ENCODE measurements around the gene EPB41. TPM values are rescaled to one million over a fixed set of nuclear protein-coding genes. Genes with fewer than 3 reads are reported as not detected.

Gene EPB41
- total RNA-seq, 1 donor from 2014 or later: 102 TPM

DNA sequence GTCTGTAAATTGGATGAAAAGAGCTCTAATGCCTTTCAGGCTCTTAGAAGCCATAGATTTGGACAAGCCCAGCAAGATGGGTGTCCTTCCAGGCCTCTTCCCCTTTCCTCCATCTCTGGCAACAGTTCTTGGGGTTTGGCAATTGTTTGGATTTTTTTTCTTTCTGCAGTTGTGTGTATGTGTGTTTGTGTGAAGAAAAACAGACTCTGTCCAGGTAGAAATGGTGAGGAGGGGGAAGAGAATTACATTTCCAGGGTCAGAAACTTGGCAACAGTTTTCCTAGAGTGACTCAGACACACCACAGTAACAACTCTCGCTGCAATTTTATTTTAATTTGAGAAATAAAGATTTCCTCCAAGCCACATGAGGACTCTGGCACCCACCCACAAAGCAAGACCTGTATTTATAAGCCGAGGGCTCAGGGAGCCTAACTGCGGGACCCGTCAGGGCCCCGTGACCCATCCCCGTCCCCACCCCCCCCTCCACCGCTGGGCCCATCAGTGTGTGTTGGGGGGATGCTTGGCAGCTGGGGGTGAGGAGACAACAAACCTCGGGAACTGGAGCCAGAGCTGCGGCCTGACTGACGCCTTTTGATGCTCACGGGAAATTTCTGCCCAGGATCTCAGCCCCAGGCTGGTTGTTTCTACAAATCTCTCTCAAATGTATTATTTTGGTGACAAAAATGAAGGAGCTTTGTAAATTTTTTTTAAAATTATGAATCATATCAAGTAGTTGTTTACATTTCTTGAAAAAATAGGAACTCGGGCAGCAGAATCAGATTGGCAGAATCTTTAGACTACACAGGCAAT is 205.0 kb downstream of the EPB41 start:
- peaks cover 11% of the 10 kb centered on the region for H3K27me3 Mint-ChIP-seq
- TF ChIP-seq, protein P1, sequence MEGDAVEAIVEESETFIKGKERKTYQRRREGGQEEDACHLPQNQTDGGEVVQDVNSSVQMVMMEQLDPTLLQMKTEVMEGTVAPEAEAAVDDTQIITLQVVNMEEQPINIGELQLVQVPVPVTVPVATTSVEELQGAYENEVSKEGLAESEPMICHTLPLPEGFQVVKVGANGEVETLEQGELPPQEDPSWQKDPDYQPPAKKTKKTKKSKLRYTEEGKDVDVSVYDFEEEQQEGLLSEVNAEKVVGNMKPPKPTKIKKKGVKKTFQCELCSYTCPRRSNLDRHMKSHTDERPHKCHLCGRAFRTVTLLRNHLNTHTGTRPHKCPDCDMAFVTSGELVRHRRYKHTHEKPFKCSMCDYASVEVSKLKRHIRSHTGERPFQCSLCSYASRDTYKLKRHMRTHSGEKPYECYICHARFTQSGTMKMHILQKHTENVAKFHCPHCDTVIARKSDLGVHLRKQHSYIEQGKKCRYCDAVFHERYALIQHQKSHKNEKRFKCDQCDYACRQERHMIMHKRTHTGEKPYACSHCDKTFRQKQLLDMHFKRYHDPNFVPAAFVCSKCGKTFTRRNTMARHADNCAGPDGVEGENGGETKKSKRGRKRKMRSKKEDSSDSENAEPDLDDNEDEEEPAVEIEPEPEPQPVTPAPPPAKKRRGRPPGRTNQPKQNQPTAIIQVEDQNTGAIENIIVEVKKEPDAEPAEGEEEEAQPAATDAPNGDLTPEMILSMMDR (IDR thresholded peaks at IDR 0.05; ENCODE audit: unreplicated experiment): no peak
- H3K9me3 Mint-ChIP-seq (ENCODE audit: low read depth): no peaks in the 10 kb centered on the region
- H3K4me1 Mint-ChIP-seq (ENCODE audit: low read depth): no peaks in the 10 kb centered on the region
- no peak overlapping the region for H3K27ac Mint-ChIP-seq
- DNase-seq (ENCODE audit: low spot score, unreplicated experiment): no peak
- H3K36me3 Mint-ChIP-seq (ENCODE audit: insufficient read depth): peaks cover 12% of the 10 kb centered on the region
- no peak overlapping the region for H3K4me3 Mint-ChIP-seq (ENCODE audit: low read depth)

DNA sequence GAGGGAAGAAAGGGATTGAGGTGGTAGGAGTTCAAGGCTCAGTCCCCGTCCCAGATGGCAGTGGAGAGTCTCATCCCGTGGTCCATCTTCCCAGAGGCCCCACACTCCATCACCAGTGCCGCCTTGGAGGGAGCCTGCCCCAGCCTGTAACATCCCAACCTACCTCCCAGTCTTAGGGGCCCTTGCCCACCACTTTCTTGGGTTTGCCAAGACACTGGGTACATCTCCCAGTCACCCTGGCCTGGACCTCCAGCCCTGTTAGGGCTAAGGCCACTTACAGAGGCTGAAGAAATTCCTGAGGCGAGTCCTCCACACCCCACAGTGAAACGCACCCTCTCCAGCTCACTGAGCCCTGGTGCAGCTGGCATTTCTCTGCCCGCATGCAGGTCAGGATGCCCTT is 206.0 kb downstream of the EPB41 start:
- no peak for DNase-seq (ENCODE audit: low spot score, unreplicated experiment)
- Mint-ChIP-seq H3K27me3 (peaks cover 11% of the 10 kb centered on the region), H3K9me3 (ENCODE audit: low read depth) (no peaks in the 10 kb centered on the region), H3K27ac (no peak overlapping the region), H3K4me1 (ENCODE audit: low read depth) (peaks cover 1% of the 10 kb centered on the region), H3K36me3 (ENCODE audit: insufficient read depth) (peaks cover 12% of the 10 kb centered on the region), H3K4me3 (ENCODE audit: low read depth) (no peak overlapping the region)
- TF ChIP-seq, protein P1 (IDR thresholded peaks at IDR 0.05; ENCODE audit: unreplicated experiment): no peak

DNA sequence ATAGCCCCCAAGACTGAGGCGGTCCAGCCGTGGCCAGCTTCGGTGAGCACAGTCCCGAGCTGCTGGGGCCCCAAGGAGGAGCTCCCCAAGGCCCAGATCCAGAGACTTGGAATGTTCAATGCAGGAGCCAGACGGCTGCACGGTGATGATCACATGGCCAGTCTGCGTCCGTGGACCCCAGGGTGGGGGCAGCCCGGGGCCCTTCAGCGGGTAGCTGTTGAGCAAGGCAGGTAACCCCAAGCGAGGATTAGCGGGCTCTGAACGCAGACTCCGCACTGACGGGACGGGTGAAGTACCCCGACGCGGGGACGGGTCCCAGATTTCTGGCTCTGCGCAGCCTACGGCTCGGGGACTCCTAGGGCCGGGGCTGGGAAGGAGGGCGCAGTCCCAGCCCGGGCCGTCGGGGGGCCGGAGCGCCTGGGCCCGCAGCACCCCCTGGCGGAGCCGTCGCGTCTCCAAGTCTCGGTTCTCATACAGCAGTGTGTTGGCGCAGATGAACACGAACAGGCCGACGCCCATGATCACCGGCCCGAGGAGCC is 206.6 kb downstream of the EPB41 start:
- TF ChIP-seq, protein P1 (IDR thresholded peaks at IDR 0.05; ENCODE audit: unreplicated experiment): peak; percentile 84
- no peak overlapping the region for H3K4me3 Mint-ChIP-seq (ENCODE audit: low read depth)
- no peak overlapping the region for H3K27ac Mint-ChIP-seq

DNA sequence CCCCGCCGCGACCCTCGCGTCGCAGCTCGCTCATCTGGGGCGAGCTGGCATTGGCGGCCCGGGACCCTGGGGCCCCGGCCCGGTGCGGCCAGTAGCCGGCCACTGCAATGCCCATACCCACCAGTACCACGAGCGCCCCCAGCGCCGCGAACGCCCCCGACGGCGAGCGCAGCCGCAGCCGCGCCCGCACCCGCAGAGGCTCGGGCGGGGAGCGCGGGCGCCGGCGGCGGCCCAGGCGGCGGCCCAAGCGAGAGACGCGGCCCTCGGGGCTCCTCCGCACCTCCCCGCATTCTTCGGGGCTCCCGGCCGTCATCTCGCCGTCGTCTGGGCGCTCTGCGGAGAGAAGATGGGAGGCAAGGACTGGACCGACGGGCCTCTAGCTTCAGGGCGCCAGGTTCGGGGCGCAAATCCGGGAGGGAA is 207.2 kb downstream of the EPB41 start:
- peak; percentile 39 for DNase-seq (ENCODE audit: low spot score, unreplicated experiment)
- H3K9me3 Mint-ChIP-seq (ENCODE audit: low read depth): no peaks in the 10 kb centered on the region
- H3K4me3 Mint-ChIP-seq (ENCODE audit: low read depth): no peak overlapping the region
- peaks cover 8% of the 10 kb centered on the region for H3K4me1 Mint-ChIP-seq (ENCODE audit: low read depth)
- no peak overlapping the region for H3K27ac Mint-ChIP-seq
- TF ChIP-seq, protein P1 (IDR thresholded peaks at IDR 0.05; ENCODE audit: unreplicated experiment): peak; percentile 28
- H3K36me3 Mint-ChIP-seq (ENCODE audit: insufficient read depth): peaks cover 12% of the 10 kb centered on the region
- H3K27me3 Mint-ChIP-seq: peaks cover 17% of the 10 kb centered on the region

More for the DNA sequence above, 206.6 kb downstream of the EPB41 start:
- peaks cover 8% of the 10 kb centered on the region for H3K4me1 Mint-ChIP-seq (ENCODE audit: low read depth)
- no peaks in the 10 kb centered on the region for H3K9me3 Mint-ChIP-seq (ENCODE audit: low read depth)
- peaks cover 17% of the 10 kb centered on the region for H3K27me3 Mint-ChIP-seq
- peaks cover 12% of the 10 kb centered on the region for H3K36me3 Mint-ChIP-seq (ENCODE audit: insufficient read depth)
- peak; percentile 55 for DNase-seq (ENCODE audit: low spot score, unreplicated experiment)

DNA sequence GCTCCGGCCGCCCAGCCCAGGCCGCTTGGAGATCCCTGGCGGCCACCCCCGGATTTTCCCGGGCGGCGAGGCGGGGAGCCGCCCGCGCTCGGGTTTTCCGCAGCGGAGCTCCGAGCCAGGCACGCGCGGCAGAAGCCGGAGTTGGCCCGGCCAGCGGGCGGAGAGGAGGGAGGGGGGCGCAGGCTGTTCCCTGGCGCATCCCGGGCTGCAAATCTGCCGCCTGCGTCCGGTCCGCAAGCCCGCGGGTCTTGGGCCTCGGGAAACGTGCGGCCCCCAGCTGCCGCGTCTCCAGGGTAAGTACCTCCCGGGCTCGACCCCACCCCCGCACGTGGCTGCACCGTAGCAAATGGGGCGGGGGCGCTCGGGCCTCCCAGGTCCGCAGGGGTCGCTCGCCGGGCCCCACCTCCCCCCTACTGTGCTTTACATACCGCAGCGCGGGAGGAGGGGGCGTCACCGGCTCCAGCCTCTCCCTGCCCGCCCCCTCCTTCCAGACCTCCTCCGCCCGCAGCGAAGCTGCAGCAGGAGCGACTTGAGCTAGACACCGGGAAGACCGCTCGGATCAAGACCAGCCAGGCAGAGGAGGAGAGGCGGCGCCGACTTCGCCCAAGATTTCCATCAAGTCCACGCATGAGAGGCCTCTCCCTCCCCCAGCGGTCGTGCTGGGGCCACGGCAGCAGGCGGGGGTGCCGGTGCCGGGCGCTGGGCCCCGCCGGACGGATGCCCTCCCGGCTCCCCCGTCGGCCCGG is 207.7 kb downstream of the EPB41 start:
- H3K27me3 Mint-ChIP-seq: peaks cover 17% of the 10 kb centered on the region
- DNase-seq (ENCODE audit: low spot score, unreplicated experiment): peak; percentile 38
- H3K4me1 Mint-ChIP-seq (ENCODE audit: low read depth): peaks cover 8% of the 10 kb centered on the region
- H3K4me3 Mint-ChIP-seq (ENCODE audit: low read depth): peak overlapping the region; percentile 71
- TF ChIP-seq, protein P1 (IDR thresholded peaks at IDR 0.05; ENCODE audit: unreplicated experiment): no peak
- peak overlapping the region; percentile 77 for H3K27ac Mint-ChIP-seq
- H3K36me3 Mint-ChIP-seq (ENCODE audit: insufficient read depth): peaks cover 12% of the 10 kb centered on the region
- no peaks in the 10 kb centered on the region for H3K9me3 Mint-ChIP-seq (ENCODE audit: low read depth)

Measured in progenitor cell of endocrine pancreas (in vitro differentiated cells).